ENCODE results near the gene POC5. TPM values are rescaled to one million over a fixed set of nuclear protein-coding genes. Genes with fewer than 3 reads are reported as not detected.

Gene POC5
- total and polyA plus RNA-seq, 2 of the 8 experiments (the other 6 are each of a cell fraction or from before 2014, with no cell fraction given) = 11.2 to 12.1 TPM

GRCh38 chr5:75690669-75691068 is 26.6 kb downstream of the POC5 start:
- no peak overlapping the region for H3K9ac ChIP-seq (replicated peaks in 1 of 4; ENCODE audit: extremely low read depth in 1 of 4, low read depth in 3 of 4, low read length in 3 of 4)
- no peak overlapping the region for H3K4me3 ChIP-seq (ENCODE audit: extremely low read depth in 1 of 4, insufficient read depth in 2 of 4, low read depth in 3 of 4, low read length in 4 of 4)
- H2BK12ac ChIP-seq (ENCODE audit: low read depth, low read length) = no peak overlapping the region
- DNase-seq (ENCODE audit: low read depth in 1 of 2, low spot score in 2 of 2) (no peak), FAIRE-seq (no peak)
- no peak overlapping the region for H3K4ac ChIP-seq (replicated peaks; ENCODE audit: insufficient read length, low read depth, low read length)
- H3K27me3 ChIP-seq (replicated peaks in 1 of 4; ENCODE audit: control insufficient read depth in 3 of 4, extremely low read depth in 1 of 4, insufficient read depth in 3 of 4, low read length in 3 of 4) = no peaks in the 10 kb centered on the region
- no peak overlapping the region for H3K23ac ChIP-seq (ENCODE audit: insufficient read length)
- no peak overlapping the region for H2AFZ ChIP-seq (ENCODE audit: low read length)
- no peaks in the 10 kb centered on the region for H3K79me1 ChIP-seq (ENCODE audit: low read depth, low read length)
- ChIA-PET POLR2A (ENCODE audit: partially characterized antibody) (no interaction called here), CTCF (ENCODE audit: partially characterized antibody) (interaction anchor here (1.0 kb wide), 1 partner anchor 9 kb away, joined by 5 read pairs; no protein-coding TSS in a partner anchor)
- H4K5ac ChIP-seq (ENCODE audit: insufficient read length, low read depth, low read length) = no peak overlapping the region
- no peak overlapping the region for H4K8ac ChIP-seq (ENCODE audit: extremely low read depth, insufficient read depth, low read length)
- H3K18ac ChIP-seq (ENCODE audit: extremely low read depth, low read length) = no peak overlapping the region
- H3K14ac ChIP-seq (ENCODE audit: insufficient read length) = no peak overlapping the region
- H3K56ac ChIP-seq (replicated peaks; ENCODE audit: insufficient read length, low read depth, low read length) = no peak overlapping the region
- H3K23me2 ChIP-seq (ENCODE audit: low read depth, low read length) = no peaks in the 10 kb centered on the region
- no peaks in the 10 kb centered on the region for H3K4me1 ChIP-seq (replicated peaks in 1 of 4; ENCODE audit: control insufficient read depth in 3 of 4, insufficient read depth in 4 of 4, low read length in 3 of 4)
- peaks cover 0 to 28% (median 0%) of the 10 kb centered on the region in 4 experiments; a peak in 2 of 8 replicates for H3K36me3 ChIP-seq (ENCODE audit: control insufficient read depth in 2 of 4, insufficient read depth in 4 of 4, low read length in 3 of 4)
- no peaks in the 10 kb centered on the region for H3K9me3 ChIP-seq (ENCODE audit: insufficient read depth in 2 of 2, low read depth in 1 of 2, low read length in 1 of 2)
- H2BK120ac ChIP-seq (replicated peaks; ENCODE audit: low read depth, low read length) = no peak overlapping the region
- no peak overlapping the region for H2BK15ac ChIP-seq (ENCODE audit: low read length)
- H2AK5ac ChIP-seq (ENCODE audit: low read depth, low read length) = no peak overlapping the region
- H2BK5ac ChIP-seq (ENCODE audit: low read depth, low read length) = no peak overlapping the region
- H4K91ac ChIP-seq (replicated peaks; ENCODE audit: insufficient read length, low read length) = no peak overlapping the region
- no peak overlapping the region for H2BK20ac ChIP-seq (ENCODE audit: low read length)
- H3K4me2 ChIP-seq (ENCODE audit: insufficient read depth in 1 of 2, low read depth in 2 of 2, low read length in 2 of 2) = no peak overlapping the region
- WGBS, 2 experiments (ENCODE audit: extremely low coverage in 1 of 2, insufficient coverage in 1 of 2, insufficient read length in 1 of 2, insufficient replicate concordance in 2 of 2, low coverage in 1 of 2, low lambda C conversion rate in 2 of 2, missing lambda C conversion rate in 1 of 2) = 100% methylated on average over 1 of the region's 1 CpG; no CpG with 5 or more reads in 1 of the 2 experiments
- H3K27ac ChIP-seq (ENCODE audit: low read depth, low read length) = no peak overlapping the region
- no peaks in the 10 kb centered on the region for H4K20me1 ChIP-seq (replicated peaks in 1 of 2; ENCODE audit: control insufficient read depth in 1 of 2, insufficient read depth in 2 of 2, low read length in 2 of 2)
- no peaks in the 10 kb centered on the region for H3K79me2 ChIP-seq (ENCODE audit: control insufficient read depth in 1 of 2, insufficient read depth in 2 of 2, low read length in 2 of 2)
- TF ChIP-seq EP300 (IDR thresholded peaks at IDR 0.05; ENCODE audit: borderline replicate concordance in 1 of 2, low read depth in 2 of 2, low read length in 2 of 2) (no peak), SUZ12 (IDR thresholded peaks at IDR 0.05; ENCODE audit: low read length) (no peak), KDM4A (IDR thresholded peaks at IDR 0.05; ENCODE audit: low read depth, low read length, severe bottlenecking) (no peak), FOSL1 (IDR thresholded peaks at IDR 0.05; ENCODE audit: insufficient read depth, low read depth, low read length) (no peak), RXRA (IDR thresholded peaks at IDR 0.05; ENCODE audit: insufficient read depth, low read depth, low read length) (no peak), USF2 (IDR thresholded peaks at IDR 0.05; ENCODE audit: low read length) (no peak), ASH2L (IDR thresholded peaks at IDR 0.05; ENCODE audit: low read length) (no peak), RBBP5 (IDR thresholded peaks at IDR 0.05; ENCODE audit: borderline replicate concordance, low read depth, low read length) (no peak), JUND (IDR thresholded peaks at IDR 0.05; ENCODE audit: low read length) (no peak)
- TF ChIP-seq, protein P1, sequence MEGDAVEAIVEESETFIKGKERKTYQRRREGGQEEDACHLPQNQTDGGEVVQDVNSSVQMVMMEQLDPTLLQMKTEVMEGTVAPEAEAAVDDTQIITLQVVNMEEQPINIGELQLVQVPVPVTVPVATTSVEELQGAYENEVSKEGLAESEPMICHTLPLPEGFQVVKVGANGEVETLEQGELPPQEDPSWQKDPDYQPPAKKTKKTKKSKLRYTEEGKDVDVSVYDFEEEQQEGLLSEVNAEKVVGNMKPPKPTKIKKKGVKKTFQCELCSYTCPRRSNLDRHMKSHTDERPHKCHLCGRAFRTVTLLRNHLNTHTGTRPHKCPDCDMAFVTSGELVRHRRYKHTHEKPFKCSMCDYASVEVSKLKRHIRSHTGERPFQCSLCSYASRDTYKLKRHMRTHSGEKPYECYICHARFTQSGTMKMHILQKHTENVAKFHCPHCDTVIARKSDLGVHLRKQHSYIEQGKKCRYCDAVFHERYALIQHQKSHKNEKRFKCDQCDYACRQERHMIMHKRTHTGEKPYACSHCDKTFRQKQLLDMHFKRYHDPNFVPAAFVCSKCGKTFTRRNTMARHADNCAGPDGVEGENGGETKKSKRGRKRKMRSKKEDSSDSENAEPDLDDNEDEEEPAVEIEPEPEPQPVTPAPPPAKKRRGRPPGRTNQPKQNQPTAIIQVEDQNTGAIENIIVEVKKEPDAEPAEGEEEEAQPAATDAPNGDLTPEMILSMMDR (IDR thresholded peaks at IDR 0.05; ENCODE audit: control extremely low read depth in 1 of 3, insufficient read depth in 1 of 3, low read depth in 1 of 3, low read length in 3 of 3) = no peak

All from H1 (cell line).